GM21576 (cell line): ENCODE measurements around the gene PRDM12.

Experiments
- ATAC-seq: cut with Tn5 transposase; IDR thresholded peaks from one replicate; pipeline ENCODE4 v1.9.1; 2021; ENCODE audit warnings: mild to moderate bottlenecking, moderate library complexity; ENCODE audit not compliant: unreplicated experiment

Gene PRDM12

DNA sequence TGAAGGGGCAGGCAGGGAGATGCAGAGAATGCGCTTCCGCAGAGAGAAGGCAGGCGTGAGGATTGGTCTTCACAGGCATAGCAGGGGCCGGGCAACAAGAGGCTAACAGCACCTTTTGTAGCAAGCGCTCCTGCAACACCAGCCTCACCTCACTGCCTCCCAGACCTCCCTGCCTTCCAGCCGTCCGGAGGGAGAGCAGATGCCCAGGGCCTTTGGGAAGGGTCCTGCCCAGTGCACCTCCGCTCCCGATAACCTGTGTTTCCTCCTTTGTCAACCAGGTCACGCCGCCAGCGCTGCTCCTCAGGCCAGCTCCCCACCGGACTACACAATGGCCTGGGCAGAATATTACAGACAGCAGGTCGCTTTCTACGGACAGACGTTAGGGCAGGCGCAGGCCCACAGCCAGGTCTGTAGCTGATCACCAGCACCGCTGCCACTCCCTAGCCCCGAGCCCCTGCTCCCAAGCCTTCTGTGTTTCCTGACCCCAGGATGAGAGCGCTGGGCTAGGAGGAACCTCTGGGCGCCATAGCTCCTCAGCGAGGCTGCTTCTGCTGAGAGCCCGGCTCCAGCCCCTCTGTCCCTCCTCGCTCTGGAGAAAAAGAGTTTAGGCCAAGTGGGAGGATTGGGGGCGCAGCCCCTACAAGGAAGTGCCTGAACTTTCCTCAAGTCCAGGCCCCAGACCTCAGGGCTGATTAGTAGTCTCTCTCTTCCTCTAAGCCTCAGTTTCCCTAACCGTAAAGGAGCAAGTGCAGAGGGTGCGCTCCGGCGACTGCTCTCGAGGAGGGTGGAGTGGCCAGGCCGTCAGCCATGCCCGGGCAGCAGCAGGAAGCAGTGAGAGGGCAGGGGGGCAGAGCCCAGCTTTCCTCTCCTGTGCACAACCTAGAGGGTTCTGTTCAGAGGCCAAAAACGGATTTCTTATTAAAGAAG, 28.4 kb upstream of the PRDM12 start:
- no peak for ATAC-seq

GRCh38 chr9:130636648-130637020, 27.8 kb upstream of the PRDM12 start:
- no peak for ATAC-seq

DNA sequence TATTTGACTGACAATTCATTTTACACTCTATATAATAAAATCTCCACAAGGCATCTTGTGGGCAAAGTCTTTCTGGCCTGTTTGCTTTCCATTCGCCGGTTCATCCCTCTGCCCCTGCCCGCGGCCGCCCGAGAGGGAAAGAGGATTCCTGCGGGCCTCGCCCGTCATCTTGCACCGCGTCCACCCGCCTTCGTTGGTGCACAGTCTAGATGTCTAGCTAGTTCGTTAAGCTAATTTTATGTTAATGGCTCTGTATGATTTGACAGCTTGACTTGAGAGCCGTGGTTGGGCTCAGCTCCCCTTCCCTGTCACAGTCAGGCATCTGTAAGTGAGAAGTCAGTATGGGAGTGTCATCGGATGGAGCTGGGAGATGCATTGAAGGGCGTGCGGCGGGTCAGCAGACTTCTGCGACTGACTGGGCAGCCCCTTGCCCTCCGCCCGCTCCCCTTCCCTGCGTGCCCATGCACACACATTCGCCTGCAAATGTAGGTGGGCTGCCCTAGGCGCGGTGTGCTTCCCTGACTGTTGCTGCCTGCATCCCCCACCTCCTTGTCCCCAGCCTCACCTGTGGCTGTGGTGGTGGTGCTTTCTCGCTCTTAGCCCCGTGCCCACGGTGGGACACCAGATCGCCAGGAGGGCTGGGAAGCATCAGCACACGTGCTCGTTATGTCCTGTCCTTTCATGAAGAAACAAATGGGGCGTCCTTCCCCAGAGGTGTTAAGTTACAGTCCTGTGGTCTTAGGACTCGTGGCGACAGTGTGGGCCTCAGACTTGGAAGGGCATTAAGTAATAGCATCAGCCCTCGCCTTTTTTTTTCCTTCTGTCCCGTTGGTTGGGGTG, 25.9 kb upstream of the PRDM12 start:
- ATAC-seq = no peak

DNA sequence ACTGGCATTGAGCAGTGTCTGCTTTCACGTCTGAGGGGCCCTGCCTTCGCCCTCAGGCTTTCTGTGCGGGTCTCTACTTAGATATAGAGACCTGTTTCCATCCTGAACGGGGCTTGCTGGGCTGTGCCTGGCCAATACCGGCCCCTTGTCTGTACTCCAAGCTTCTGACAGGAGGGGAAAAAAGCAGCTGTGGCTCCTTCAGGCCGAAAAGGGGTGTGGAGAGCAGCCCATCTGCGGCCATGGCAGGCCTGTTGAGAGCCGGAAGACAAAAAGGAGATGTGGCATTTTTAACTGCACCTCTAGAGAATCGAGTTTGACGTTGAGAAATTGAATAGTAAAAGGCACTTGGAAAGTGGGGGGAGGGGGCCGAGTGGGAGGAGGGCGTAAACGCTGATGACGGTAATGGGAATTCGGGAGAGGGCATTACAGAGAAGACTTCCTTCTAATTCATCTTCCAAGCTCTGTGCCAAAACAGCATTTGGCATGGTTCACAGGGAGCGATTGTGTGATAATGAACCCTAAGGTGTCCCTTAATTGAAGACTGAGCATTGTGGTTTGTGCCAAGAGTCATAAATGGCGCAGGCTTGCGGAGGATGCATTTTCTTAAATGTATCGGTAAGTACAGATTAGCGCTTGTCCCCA, 25.1 kb upstream of the PRDM12 start:
- no peak for ATAC-seq

- ATAC-seq = no peak
Measured at GRCh38 chr9:130639866-130640555, 24.4 kb upstream of the PRDM12 start.

DNA sequence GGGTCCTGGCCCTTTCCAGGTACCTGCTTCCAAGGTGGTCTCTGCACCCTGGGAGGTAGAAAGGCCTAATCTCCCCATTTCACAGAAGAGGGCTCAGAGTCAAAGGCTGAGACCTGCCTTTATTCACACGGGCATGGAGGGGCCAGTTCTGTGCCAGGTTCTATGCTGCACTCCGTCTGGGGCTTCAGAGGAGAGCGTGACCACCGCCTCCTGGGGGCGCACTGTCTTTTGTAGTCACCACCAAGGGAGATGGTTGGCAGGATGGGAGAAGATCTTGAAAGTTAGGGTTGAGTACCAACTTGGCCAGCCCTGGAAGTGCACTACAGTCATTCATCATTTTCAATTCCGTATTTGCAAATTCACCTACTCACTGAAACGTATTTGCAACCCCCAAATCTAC, 23.7 kb upstream of the PRDM12 start:
- ATAC-seq = no peak

DNA sequence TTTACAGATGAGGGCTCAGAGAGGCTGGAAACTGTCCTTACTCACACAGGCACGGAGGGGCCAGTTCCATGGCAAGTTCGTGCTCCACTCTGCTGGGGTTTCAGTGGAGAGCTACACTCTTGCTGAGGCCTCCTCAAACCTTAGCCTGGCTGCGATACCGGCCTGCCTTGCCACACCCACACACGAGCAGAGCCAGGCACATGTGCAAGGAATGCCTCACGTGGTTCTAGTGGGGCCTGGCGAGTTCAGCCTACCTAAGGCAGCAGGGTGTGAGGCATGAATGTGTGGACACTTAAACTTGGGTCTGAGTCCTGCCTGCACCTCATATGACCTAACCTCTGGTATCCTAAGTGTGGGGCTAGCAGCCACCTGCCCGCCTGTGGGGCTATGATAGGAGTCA, 21.5 kb upstream of the PRDM12 start:
- no peak for ATAC-seq

DNA sequence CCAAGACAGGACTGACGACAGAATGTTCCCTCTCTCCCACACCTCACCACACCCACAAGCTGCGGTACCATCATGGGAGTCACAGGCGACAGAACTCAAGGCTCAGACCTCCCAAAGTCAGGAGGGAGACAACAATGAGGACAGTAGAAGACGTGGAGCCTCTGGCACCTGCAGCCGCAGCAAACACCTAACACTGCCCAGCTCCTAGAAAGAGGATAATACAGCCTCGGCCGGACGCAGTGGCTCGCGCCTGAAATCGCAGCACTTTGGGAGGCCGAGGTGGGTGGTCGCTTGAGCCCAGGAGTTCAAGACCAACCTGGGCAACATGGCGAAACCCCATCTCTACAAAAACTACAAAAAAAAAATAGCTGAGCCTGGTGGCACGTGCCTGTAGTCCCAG, 13.2 kb upstream of the PRDM12 start:
- ATAC-seq = no peak

DNA sequence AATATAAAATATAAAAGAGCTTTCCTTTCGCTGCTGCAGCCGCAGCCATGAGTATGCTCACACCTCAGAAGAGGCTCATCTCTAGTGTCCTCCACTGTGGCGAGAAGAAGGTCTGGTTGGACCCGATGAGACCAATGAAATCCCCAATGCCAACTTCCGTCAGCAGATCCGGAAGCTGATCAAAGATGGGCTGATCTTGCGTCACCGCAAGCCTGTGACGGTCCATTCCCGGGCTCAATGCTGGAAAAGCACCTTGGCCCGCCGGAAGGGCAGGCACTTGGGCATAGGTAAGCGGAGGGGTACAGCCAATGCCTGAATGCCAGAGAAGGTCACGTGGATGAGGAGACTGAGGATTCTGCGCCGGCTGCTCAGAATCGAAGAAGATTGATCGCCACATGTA, 12.6 kb upstream of the PRDM12 start:
- ATAC-seq = no peak

DNA sequence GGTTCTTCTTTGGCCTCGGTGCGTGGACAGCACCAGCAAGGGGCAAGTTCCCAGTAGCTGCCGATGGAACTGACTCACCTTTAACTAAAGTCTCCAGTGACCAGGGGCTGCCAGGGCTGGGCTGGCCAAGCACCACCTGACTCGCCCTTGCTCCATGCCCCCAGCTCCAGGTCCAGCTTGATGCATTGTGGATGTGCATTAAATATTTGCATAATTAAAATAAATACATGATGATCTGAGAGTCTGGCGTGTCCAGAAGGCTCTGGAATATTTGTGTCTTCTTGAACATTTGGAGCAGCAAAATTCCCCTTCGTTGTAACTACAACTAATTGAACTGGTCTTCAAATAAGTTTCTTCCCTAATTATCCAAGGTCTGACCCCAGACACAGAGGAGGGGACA, 9.5 kb upstream of the PRDM12 start:
- ATAC-seq = no peak

GRCh38 chr9:130658893-130659698, 5.3 kb upstream of the PRDM12 start:
- no peak for ATAC-seq

- no peak for ATAC-seq
Measured at GRCh38 chr9:130659699-130660248, 4.6 kb upstream of the PRDM12 start.

GRCh38 chr9:130660326-130660682, 4.1 kb upstream of the PRDM12 start:
- no peak for ATAC-seq

GRCh38 chr9:130660683-130661450, 3.5 kb upstream of the PRDM12 start:
- ATAC-seq = no peak

GRCh38 chr9:130661451-130662098, 2.8 kb upstream of the PRDM12 start:
- no peak for ATAC-seq

DNA sequence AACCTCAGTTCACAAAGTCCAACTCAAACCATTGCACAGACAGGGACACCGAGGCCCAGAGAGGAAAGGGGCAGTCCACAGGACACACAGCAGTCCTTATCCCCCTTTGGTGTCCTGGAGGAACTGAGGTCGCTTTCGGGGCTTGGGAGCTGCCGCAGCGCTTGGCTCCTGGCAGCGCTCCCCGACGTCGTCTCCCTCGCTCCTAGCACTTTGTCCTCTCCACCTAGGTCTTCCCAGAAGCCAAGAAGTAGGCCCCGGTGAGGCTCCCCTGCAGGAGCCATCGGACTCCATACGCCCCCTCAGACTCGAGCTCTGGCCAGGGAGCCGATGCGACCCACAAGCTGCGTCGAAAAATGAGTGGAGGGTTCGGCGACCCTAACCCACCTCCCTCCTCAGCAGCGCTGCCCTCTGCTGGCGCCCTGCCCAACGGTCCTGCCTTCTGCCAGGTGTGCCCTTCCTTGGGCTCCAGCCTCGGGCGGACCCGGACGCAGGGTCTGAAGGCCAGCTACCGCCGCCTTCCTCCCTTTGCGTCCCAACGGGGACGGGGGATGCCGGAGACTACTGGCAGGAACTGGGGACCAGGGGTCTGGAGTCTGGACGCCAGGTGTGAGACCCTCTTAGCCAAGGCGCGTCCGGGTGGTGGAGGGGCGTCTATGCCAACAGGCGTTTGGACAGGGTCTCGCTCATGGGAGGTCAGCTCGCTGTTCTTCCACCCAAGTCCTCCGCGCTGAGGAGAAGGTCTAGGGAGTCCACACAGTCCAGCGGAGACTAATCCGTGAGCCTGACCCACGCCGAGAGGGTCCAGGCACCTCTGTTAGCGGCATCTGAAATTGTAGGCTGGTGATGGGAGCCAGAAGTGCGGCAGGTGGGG, 2.1 kb upstream of the PRDM12 start:
- no peak for ATAC-seq

- ATAC-seq = no peak
Measured at GRCh38 chr9:130662970-130663257, 1.5 kb upstream of the PRDM12 start.
